Measurements from ENCODE around the gene PHF21A. TPM values are rescaled to one million over a fixed set of nuclear protein-coding genes. Genes with fewer than 3 reads are reported as not detected.

The PHF21A gene
- total RNA-seq, 1 donor from 2014 or later: 71.1 TPM

- H3K4me1 Mint-ChIP-seq (ENCODE audit: low read depth, unreplicated experiment): no peaks in the 10 kb centered on the region
Measured at GRCh38 chr11:45974806-45975205, 146.4 kb downstream of the PHF21A start.

GRCh38 chr11:45973601-45974000, 147.7 kb downstream of the PHF21A start:
- no peak for DNase-seq
- no peaks in the 10 kb centered on the region for H3K36me3 Mint-ChIP-seq (ENCODE audit: unreplicated experiment)
- peaks cover 2% of the 10 kb centered on the region for H3K27me3 Mint-ChIP-seq (ENCODE audit: unreplicated experiment)
- TF ChIP-seq CTCF (IDR thresholded peaks at IDR 0.05; ENCODE audit: partially characterized antibody, unreplicated experiment): no peak
- no peaks in the 10 kb centered on the region for H3K4me1 Mint-ChIP-seq (ENCODE audit: low read depth, unreplicated experiment)
- no peak overlapping the region for H3K27ac Mint-ChIP-seq (ENCODE audit: unreplicated experiment)
- peaks cover 2% of the 10 kb centered on the region for H3K9me3 Mint-ChIP-seq (ENCODE audit: unreplicated experiment)
- no peak overlapping the region for H3K4me3 Mint-ChIP-seq (ENCODE audit: unreplicated experiment)

More at GRCh38 chr11:45974806-45975205, 146.4 kb downstream of the PHF21A start:
- H3K9me3 Mint-ChIP-seq (ENCODE audit: unreplicated experiment): peaks cover 2% of the 10 kb centered on the region
- no peak overlapping the region for H3K27ac Mint-ChIP-seq (ENCODE audit: unreplicated experiment)
- no peak overlapping the region for H3K4me3 Mint-ChIP-seq (ENCODE audit: unreplicated experiment)
- peaks cover 2% of the 10 kb centered on the region for H3K27me3 Mint-ChIP-seq (ENCODE audit: unreplicated experiment)
- no peak for TF ChIP-seq CTCF (IDR thresholded peaks at IDR 0.05; ENCODE audit: partially characterized antibody, unreplicated experiment)
- no peaks in the 10 kb centered on the region for H3K36me3 Mint-ChIP-seq (ENCODE audit: unreplicated experiment)
- no peak for DNase-seq

GRCh38 chr11:45968901-45969300, 152.4 kb downstream of the PHF21A start:
- Mint-ChIP-seq H3K27ac (ENCODE audit: unreplicated experiment) (no peak overlapping the region), H3K27me3 (ENCODE audit: unreplicated experiment) (peaks cover 2% of the 10 kb centered on the region), H3K4me1 (ENCODE audit: low read depth, unreplicated experiment) (no peaks in the 10 kb centered on the region), H3K4me3 (ENCODE audit: unreplicated experiment) (no peak overlapping the region), H3K36me3 (ENCODE audit: unreplicated experiment) (no peaks in the 10 kb centered on the region), H3K9me3 (ENCODE audit: unreplicated experiment) (peaks cover 2% of the 10 kb centered on the region)
- no peak for TF ChIP-seq CTCF (IDR thresholded peaks at IDR 0.05; ENCODE audit: partially characterized antibody, unreplicated experiment)
- no peak for DNase-seq

GRCh38 chr11:45967506-45967905, 153.7 kb downstream of the PHF21A start:
- no peaks in the 10 kb centered on the region for H3K36me3 Mint-ChIP-seq (ENCODE audit: unreplicated experiment)
- TF ChIP-seq CTCF (IDR thresholded peaks at IDR 0.05; ENCODE audit: partially characterized antibody, unreplicated experiment): no peak
- DNase-seq: no peak
- no peaks in the 10 kb centered on the region for H3K4me1 Mint-ChIP-seq (ENCODE audit: low read depth, unreplicated experiment)
- no peak overlapping the region for H3K4me3 Mint-ChIP-seq (ENCODE audit: unreplicated experiment)
- H3K9me3 Mint-ChIP-seq (ENCODE audit: unreplicated experiment): peaks cover 2% of the 10 kb centered on the region
- H3K27ac Mint-ChIP-seq (ENCODE audit: unreplicated experiment): no peak overlapping the region
- peaks cover 2% of the 10 kb centered on the region for H3K27me3 Mint-ChIP-seq (ENCODE audit: unreplicated experiment)

GRCh38 chr11:45964911-45965389, 156.3 kb downstream of the PHF21A start:
- TF ChIP-seq CTCF (IDR thresholded peaks at IDR 0.05; ENCODE audit: partially characterized antibody, unreplicated experiment): peak; percentile 96
- Mint-ChIP-seq H3K27me3 (ENCODE audit: unreplicated experiment) (peaks cover 2% of the 10 kb centered on the region), H3K27ac (ENCODE audit: unreplicated experiment) (no peak overlapping the region), H3K4me3 (ENCODE audit: unreplicated experiment) (no peak overlapping the region), H3K9me3 (ENCODE audit: unreplicated experiment) (peaks cover 2% of the 10 kb centered on the region), H3K36me3 (ENCODE audit: unreplicated experiment) (no peaks in the 10 kb centered on the region), H3K4me1 (ENCODE audit: low read depth, unreplicated experiment) (no peaks in the 10 kb centered on the region)
- peak; percentile 55 for DNase-seq

Data from glutamatergic neuron (in vitro differentiated cells).